GM19455 (cell line): ENCODE results near the gene UBE2O.
A peak's percentile ranks its signal among the peaks of the same experiment; 100 is the strongest.
"Not testable (repeated sequence)": the region's sequence is repeated elsewhere in the genome, so short reads cannot be mapped to it uniquely, and the experiment has no call there.

Experiments
- ATAC-seq: cut with Tn5 transposase; IDR thresholded peaks from one replicate; pipeline ENCODE4 v1.9.1; 2021; ENCODE audit not compliant: unreplicated experiment

Gene UBE2O

DNA sequence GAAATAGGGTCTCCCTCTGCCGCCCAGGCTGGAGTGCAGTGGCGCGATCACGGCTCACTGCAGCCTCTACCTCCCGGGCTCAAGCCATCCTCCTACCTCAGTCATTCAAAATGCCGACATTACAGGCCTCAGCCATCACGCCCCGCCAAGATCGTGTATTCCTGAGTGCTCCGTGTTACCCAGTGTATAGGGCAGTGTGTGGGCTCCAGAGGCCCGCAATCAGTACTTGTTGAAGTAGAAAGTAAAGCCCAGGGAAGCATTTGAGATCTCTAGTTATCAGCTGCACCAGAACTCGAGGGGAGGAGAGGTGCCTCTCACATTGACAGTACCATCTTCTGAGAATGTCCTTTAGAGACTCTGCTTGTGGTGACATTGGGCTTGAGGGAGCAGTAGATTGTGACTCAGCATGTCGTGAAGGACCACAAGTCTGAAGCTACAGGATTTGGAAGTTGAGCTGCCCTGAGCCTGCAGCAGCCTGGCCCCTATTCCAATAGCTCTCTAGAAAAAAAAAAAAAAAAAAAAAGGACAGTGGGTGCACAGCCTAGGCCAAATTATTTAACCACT, 98.1 kb downstream of the UBE2O start:
- ATAC-seq = no peak

DNA sequence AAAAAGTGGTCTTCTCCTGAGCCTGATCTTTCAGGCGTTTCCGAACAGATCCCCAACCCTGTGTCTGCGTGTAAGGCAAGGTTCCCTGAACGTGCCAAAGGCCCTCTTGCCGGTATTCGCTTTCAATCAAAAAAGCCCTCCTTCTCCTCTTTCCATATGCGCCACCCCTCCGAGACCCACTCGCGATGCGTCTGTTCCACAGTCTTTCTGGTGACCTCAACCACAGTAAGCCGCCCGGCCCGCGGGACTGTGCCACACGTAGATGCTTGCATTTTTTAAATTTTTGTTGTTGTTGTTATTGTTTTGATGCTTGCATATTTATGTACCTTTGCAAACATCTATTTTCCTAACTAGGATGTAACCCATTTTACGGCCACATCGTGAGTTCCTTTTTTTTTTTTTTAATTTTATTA, 98.6 kb downstream of the UBE2O start:
- no peak for ATAC-seq

DNA sequence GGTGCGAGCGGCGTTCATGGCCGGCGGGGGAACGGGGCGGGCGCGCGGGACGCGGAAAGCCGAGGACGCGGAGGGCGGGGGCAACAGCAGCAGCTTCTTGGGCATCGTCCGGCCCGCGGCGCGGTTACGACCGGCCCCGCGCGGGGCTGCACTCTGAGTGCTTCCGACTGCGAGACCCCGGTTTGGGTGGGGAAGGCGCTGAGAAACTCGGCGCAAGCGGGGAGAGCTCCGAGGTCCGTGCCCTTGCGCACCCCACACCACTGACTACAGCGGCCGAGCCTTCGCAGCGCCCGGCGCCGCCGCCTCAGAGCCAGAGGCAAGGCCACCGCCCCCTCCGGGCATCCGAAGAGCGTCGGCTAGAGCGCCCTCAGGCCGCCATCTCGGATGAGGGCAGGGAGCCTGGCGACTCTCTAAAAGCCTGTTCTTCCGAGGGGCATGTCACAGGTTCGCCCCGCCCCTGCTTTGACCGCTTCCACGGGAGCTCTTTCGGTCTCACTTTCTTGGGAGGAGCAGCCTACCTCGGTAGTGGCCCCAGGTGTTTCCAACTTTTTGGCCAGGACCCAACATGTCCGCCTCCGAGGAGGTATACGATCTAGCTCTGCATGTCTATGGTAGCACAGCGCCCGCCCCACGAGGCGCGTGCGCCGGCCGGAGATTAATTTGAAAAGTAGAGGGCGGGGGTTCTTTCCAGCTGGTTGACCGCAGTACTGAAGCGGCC, 99.2 kb downstream of the UBE2O start, which contains the start of gene PRPSAP1:
PRPSAP1 (minus strand) TSS at position 318 of the 718 bp plus-strand sequence; CDS start at position 105, 213 bp downstream.
- ATAC-seq = peak; percentile 81

DNA sequence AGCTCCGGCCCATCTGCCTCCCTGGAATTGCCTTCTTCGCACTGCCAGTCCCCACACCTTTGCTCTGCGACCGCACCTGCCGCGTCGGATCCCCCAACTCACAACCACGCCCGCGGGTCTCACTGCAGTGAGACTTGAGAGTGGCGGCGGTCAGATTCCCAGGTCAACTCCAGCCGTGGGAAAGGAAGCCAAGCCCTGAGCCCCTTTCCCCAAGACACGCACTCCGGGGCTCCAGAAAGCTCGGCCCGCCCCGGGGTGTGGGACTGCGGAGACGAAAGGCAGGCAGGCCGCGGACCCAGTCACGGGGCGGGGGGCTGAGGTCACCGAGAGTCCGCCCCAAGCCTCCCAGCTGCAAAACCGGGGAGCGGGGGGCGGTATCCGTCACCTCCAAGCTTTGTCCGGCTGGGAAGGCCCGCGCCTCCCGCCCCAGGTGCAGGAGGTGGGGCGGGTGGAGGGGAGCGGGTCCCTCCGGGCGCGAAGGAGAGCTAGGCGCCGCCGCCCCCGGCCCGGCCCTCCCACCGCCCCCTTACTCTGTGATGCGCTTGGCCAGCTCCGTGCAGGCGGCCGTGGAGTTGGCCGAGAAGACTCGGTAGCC, 99.9 kb downstream of the UBE2O start:
- ATAC-seq = peak; percentile 32

DNA sequence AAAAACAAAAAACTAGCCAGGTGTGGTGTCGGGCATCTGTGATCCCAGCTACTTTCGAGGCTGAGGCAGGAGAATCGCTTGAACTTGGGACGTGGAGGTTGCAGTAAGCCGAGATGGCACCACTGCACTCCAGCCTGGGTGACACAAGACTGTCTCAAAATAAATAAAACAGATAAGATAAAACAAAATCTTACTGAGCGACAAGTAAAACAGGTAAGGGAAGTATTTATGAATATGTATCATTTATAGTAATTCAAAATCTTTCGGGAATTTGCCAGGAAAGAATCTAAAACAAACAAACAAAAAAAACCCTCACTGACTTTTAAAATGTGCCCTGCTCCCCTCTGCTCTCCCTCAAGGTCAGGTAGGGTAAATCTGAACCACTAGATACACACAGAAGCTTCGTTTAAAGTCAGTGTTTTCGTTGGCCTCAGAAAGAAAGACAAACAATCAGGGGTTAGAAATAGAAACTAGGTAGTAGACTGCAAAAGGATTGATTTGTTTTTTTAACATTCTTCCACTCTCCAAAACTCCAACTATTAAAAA, 101.4 kb downstream of the UBE2O start:
- ATAC-seq = no peak

DNA sequence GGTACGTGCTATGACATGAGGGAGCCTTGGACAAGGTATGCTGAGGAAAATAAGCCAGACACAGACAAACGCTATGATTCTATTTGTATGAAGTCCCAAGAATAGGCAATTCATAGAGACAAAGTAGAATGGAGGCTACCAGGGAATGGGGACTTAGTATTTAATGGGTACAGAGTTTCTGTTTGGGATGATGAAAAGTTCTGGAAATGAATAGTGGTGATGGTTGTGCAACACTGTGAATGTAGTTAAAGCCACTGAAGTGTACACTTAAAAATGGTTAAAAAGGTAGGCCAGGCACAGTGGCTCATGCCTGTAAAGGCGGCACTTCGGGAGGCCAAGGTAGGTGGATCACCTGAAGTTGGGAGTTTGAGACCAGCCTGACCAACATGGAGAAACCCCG, 102.5 kb downstream of the UBE2O start:
- ATAC-seq = no peak

DNA sequence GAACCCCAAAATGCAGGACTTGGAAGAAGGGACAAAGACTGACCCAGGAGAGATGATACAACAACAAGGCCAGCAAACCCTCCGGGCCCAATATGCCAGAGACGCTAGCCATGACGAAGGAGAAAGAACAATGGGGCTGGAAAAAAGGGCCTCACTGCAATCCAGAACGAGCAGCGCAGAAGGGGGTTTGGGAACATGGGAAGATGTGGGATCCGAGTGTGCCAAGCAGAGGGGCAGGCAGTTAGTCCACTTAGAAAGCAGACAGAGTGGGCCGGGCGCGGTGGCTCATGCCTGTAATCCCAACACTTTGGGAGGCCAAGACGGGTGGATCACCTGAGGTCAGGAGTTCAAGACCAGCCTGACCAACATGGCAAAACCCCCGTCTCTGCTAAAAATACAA, 106.0 kb downstream of the UBE2O start:
- not testable (repeated sequence) for ATAC-seq

DNA sequence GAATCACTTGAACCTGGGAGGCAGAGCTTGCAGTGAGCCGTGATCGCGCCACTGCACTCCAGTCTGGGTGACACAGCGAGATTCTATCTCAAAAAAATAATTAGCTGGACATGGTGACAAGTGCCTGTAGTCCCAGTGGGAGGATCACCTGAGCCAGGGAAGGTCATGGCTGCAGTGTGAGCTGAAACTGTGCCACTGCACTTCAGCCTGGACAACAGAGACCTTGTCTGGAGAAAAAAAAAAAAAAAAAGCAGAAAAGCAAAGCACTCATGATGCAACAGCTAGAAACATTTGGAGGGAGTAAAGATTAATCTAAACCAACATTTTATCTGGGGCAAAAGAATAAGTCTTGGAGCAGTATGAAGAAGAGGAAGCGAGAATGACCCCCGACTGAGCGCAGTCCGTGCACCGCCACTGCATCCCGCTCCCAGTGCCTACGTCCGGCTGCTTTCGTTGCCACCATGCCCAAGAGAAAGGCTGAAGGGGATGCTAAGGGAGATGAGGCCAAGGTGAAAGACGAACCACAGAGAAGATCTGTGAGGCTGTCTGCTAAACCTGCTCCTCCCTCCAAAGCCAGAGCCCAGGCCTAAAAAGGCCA, 107.5 kb downstream of the UBE2O start:
- ATAC-seq = no peak

DNA sequence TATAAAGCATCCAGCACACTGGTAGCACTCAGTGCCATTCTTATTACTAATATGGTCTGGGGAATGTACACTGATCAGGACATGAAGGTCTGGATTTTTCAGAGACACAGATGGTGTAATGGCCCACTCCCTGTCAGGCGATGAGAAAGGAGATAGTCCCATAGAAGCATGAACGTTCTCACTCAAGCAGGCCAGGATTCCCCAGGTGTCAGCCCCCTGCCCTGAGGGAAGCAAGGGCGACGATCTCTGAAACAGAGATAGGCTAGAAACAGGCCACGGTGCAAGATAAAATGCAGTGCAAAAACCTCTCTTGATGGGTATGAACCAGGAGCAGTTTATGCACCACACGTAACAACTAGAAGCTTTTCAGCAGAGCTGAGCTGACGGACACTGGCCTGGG, 109.8 kb downstream of the UBE2O start:
- ATAC-seq = no peak

DNA sequence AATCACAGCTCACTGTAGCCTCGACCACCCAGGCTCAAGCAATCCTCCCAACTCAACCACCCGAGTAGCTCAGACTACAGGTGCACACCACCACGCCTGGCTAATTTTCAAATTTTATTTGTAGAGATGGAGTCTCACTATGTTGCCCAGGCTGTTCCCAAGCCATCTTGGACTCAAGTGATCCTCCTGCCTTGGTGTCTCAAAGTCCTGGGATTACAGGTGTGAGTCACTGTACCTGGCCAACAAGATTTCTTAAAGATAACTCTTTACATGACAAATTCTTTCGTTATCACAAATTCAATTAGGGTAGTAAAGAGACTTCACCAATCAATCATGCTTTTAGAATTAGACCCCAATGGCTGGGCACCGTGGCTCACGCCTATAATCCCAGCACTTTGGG, 111.7 kb downstream of the UBE2O start:
- no peak for ATAC-seq
